Spleen (tissue), 11 donors: ENCODE results near the gene CILP. TPM values are rescaled to one million over a fixed set of nuclear protein-coding genes. Genes with fewer than 3 reads are reported as not detected.

ENCODE experiments used
- DNase-seq: peaks from one replicate; pipeline ENCODE4 v3.0.0-alpha.2; 2020
- H3K27ac ChIP-seq, 8 donors: fragments of 200-600 bp; sonication (generic) in 7 of 8; 1 replicate in 4 of 8; 2 replicates in 4 of 8; pipeline versions ENCODE4 v1.5.0 to v1.8.0; 2016 to 2021; ENCODE audit warnings: inconsistent platforms in 4 of 8, mild to moderate bottlenecking in 4 of 8, moderate library complexity in 1 of 8
- H3K27me3 ChIP-seq, 7 donors: fragments of 200-600 bp; sonication (generic) in 6 of 7; replicated peaks in 1 of 7; 1 replicate in 4 of 7; 2 replicates in 3 of 7; pipeline versions ENCODE4 v1.5.0 to v1.8.0; 2016 to 2021; ENCODE audit warnings: inconsistent platforms in 3 of 7, mild to moderate bottlenecking in 1 of 7
- H3K36me3 ChIP-seq, 6 donors: fragments of 200-600 bp; sonication (generic) in 5 of 6; 1 replicate in 4 of 6; 2 replicates in 2 of 6; pipeline versions ENCODE4 v1.5.0 to v1.8.0; 2016 to 2021; ENCODE audit warnings: inconsistent platforms in 2 of 6
- H3K4me1 ChIP-seq, 6 donors: fragments of 200-600 bp; sonication (generic) in 5 of 6; 1 replicate in 3 of 6; 2 replicates in 3 of 6; pipeline versions ENCODE4 v1.5.0 to v1.8.0; 2016 to 2021; ENCODE audit warnings: inconsistent platforms in 3 of 6
- H3K4me3 ChIP-seq, 8 donors: fragments of 200-600 bp; sonication (generic) in 7 of 8; 1 replicate in 4 of 8; 2 replicates in 4 of 8; pipeline versions ENCODE4 v1.5.0 to v1.8.0; 2016 to 2021; ENCODE audit warnings: inconsistent platforms in 4 of 8, mild to moderate bottlenecking in 4 of 8, moderate library complexity in 2 of 8
- H3K9me3 ChIP-seq, 8 donors: fragments of 200-600 bp; sonication (generic) in 7 of 8; 1 replicate in 4 of 8; 2 replicates in 4 of 8; pipeline versions ENCODE4 v1.5.0 to v1.8.0; 2016 to 2021; ENCODE audit warnings: inconsistent platforms in 4 of 8
- CTCF ChIP-seq, 11 experiments: fragments of 200-600 bp in 7 of 11; fragments of 450-650 bp in 4 of 11; sonication (generic) in 4 of 11; IDR thresholded peaks in 8 of 11; conservative IDR thresholded peaks in 3 of 11; 1 replicate in 7 of 11; 2 replicates in 4 of 11; pipeline versions ENCODE4 v1.4.0 to v1.8.0; 2016 to 2021; ENCODE audit warnings: antibody characterized with exemption in 11 of 11, inconsistent platforms in 4 of 11, mild to moderate bottlenecking in 1 of 11
- POLR2A ChIP-seq, 3 donors: fragments of 450-650 bp; IDR thresholded peaks; one replicate each; pipeline ENCODE4 v1.5.1; 2017; ENCODE audit warnings: antibody characterized with exemption in 3 of 3, mild to moderate bottlenecking in 1 of 3
- POLR2AphosphoS5 ChIP-seq, 3 donors: sonication (generic); formaldehyde crosslinking; IDR thresholded peaks; one replicate each; pipeline ENCODE4 v1.5.1; 2017; ENCODE audit warnings: antibody characterized with exemption in 3 of 3
- WGBS, 5 donors: extraction: QIAGEN DNeasy Blood & Tissue Kit in 3 of 5; methylation state at CpG; one replicate each; pipeline versions ENCODE4 v1.1.5 to v1.1.7; 2013 to 2018; 5-methylcytosine and 5-hydroxymethylcytosine counted together
- intact Hi-C: fragments of 100-400 bp; cut with DNase I; formaldehyde crosslinking; loops from one replicate; pipeline ENCODE4 v1.15.0; 2023; ENCODE audit warnings: low total_unique reads
- polyA plus RNA-seq, 3 donors: library from polyadenylated mRNA; stranded (reverse); fragments of 200-250 nt; gene quantifications; one replicate each; pipeline ENCODE4 v1.2.1, GENCODE V29; 2013
- total RNA-seq, 7 donors: library from RNA; depleted of rRNA in 3 of 7; stranded (reverse); fragments of >200 nt in 3 of 7; fragmentation: NEBNext Ultra II Directional in 4 of 7; extraction: Animal tissue kit (Norgen Biotek cat#: 25700) in 4 of 7; gene quantifications; one replicate each; pipeline versions ENCODE4 v1.1.0 to v1.2.1, GENCODE V29; 2016 to 2021
- donor health status: healthy with polysubstance abuse.
- donor health status: DM: no; HTN: no; CAD: no; lungs with moderate emphysema.
- donor health status: DM: no; HTN: no; CAD: no.
- donor health status: Bipolar disorder and iron deficiency.
- donor health status: healthy.
- donor health status: DM: no; HTN: no; CAD: no.
- donor health status: DM: yes; HTN: yes; CAD: no.

Gene CILP
- total and polyA plus RNA-seq, 10 donors = 0.19 to 3.1 (median 0.41) TPM

- Histone ChIP-seq H3K36me3 (peaks cover 2 to 100% (median 77%) of the 10 kb centered on the region in 6 donors), H3K27ac (no peak overlapping the region), H3K9me3 (no peaks in the 10 kb centered on the region), H3K4me1 (peaks cover 0 to 4% (median 0%) of the 10 kb centered on the region in 6 donors), H3K4me3 (no peak overlapping the region), H3K27me3 (no peaks in the 10 kb centered on the region)
- TF ChIP-seq POLR2AphosphoS5 (IDR thresholded peaks at IDR 0.05) = no peak
- TF ChIP-seq CTCF (IDR thresholded peaks at IDR 0.05 in 8 of 11, conservative IDR thresholded peaks at IDR 0.05 in 3 of 11) = no peak
- TF ChIP-seq POLR2A (IDR thresholded peaks at IDR 0.05) = no peak
- 93 to 96% (median 95%) methylated on average over 5 of the region's 5 CpGs for WGBS, 5 donors
- DNase-seq = no peak
- intact Hi-C loops = no loop called here
These were observed 36.8 kb downstream of the CILP start for GRCh38 chr15:65174509-65174908.

- intact Hi-C loops = no loop called here
- WGBS, 5 donors = 86 to 95% (median 88%) methylated on average over 5 of the region's 5 CpGs
- Histone ChIP-seq H3K27me3 (no peaks in the 10 kb centered on the region), H3K4me1 (no peaks in the 10 kb centered on the region), H3K4me3 (no peak overlapping the region), H3K27ac (no peak overlapping the region), H3K9me3 (no peaks in the 10 kb centered on the region), H3K36me3 (peaks cover 2 to 97% (median 68%) of the 10 kb centered on the region in 6 donors)
- no peak for TF ChIP-seq CTCF (IDR thresholded peaks at IDR 0.05 in 8 of 11, conservative IDR thresholded peaks at IDR 0.05 in 3 of 11)
- TF ChIP-seq POLR2A (IDR thresholded peaks at IDR 0.05) = no peak
- no peak for TF ChIP-seq POLR2AphosphoS5 (IDR thresholded peaks at IDR 0.05)
- no peak for DNase-seq
These were observed 38.7 kb downstream of the CILP start for GRCh38 chr15:65172531-65172930.

DNA sequence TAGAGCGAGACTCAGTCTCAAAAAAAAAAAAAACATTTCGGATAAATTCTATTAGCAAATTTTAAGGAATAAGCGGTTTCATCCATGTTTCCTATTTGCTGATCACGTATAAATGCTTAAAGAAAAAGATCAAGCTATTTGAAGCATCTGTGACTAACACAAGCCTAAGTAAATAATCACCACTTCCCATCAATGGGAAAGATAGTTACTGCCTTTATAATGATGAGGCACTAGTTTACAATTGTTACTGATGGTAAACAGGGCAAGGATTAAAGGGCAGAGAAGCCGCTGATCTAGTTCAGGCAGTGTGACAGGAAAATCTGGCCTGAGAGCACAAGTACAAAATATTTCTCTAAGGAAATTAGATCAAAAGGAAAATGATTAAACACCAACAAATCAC, 39.8 kb downstream of the CILP start:
- Histone ChIP-seq H3K9me3 (no peaks in the 10 kb centered on the region), H3K4me1 (no peaks in the 10 kb centered on the region), H3K27ac (no peak overlapping the region), H3K36me3 (peaks cover 2 to 97% (median 64%) of the 10 kb centered on the region in 6 donors), H3K4me3 (no peak overlapping the region), H3K27me3 (no peaks in the 10 kb centered on the region)
- TF ChIP-seq POLR2A (IDR thresholded peaks at IDR 0.05) (no peak), POLR2AphosphoS5 (IDR thresholded peaks at IDR 0.05) (no peak), CTCF (IDR thresholded peaks at IDR 0.05 in 8 of 11, conservative IDR thresholded peaks at IDR 0.05 in 3 of 11) (no peak)
- 94 to 98% (median 96%) methylated on average over 5 of the region's 5 CpGs for WGBS, 5 donors
- intact Hi-C loops = no loop called here
- no peak for DNase-seq

DNA sequence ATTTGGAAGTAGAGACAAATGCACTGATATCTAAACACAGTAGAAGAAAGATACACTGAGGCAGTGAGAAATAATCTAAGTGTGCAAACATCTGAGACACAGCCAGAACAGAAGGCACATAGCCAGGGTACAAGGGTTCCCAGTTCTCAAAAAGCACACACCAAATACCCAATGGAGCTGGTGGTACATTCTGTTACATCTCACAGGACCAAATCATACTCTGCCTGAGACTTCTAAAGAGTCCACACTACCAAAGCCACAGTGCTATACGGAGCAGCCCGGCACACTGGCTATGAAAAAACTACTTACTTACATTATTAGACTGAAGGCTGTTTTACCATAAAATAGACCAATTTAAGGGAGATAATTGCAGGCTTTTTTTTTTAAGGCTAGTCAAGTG, 45.4 kb downstream of the CILP start:
- TF ChIP-seq POLR2A (IDR thresholded peaks at IDR 0.05) = no peak
- TF ChIP-seq POLR2AphosphoS5 (IDR thresholded peaks at IDR 0.05) = no peak
- no peak for TF ChIP-seq CTCF (IDR thresholded peaks at IDR 0.05 in 8 of 11, conservative IDR thresholded peaks at IDR 0.05 in 3 of 11)
- Histone ChIP-seq H3K27me3 (no peaks in the 10 kb centered on the region), H3K9me3 (no peaks in the 10 kb centered on the region), H3K36me3 (peaks cover 0 to 97% (median 57%) of the 10 kb centered on the region in 6 donors), H3K27ac (no peak overlapping the region), H3K4me1 (peaks cover 0 to 4% (median 0%) of the 10 kb centered on the region in 6 donors), H3K4me3 (no peak overlapping the region)
- intact Hi-C loops = no loop called here
- 93 to 100% (median 94%) methylated on average over 2 of the region's 2 CpGs for WGBS, 5 donors
- no peak for DNase-seq
